ENCODE results near the gene LRRN2.

GRCh38 chr1:204683284-204684205, 2.0 kb downstream of the LRRN2 start:
- TF ChIP-seq POLR2A (IDR thresholded peaks at IDR 0.05) (no peak), CTCF (IDR thresholded peaks at IDR 0.05) (no peak), POLR2AphosphoS5 (IDR thresholded peaks at IDR 0.05) (no peak), EP300 (IDR thresholded peaks at IDR 0.05) (no peak)

Measured in gastroesophageal sphincter (tissue), 3 donors.